IMR-90 (cell line): ENCODE data around the gene KIF4B. TPM values are rescaled to one million over a fixed set of nuclear protein-coding genes. Genes with fewer than 3 reads are reported as not detected.

Source experiments
- ATAC-seq: fragments of 200-7000 bp; cut with Tn5 transposase; 2 replicates; pipeline ENCODE4 v1.9.1; 2020; ENCODE audit warnings: low read depth, mild to moderate bottlenecking, moderate library complexity
- BruUV-seq: library from RNA; stranded (reverse); fragments of 400-500 nt; replicated peaks from 2 replicates; lab custom pipeline; 2021; lab: Mats Ljungman, UMichigan
- CTCF ChIA-PET: fragments of 300-600 bp; formaldehyde crosslinking; extraction: SDS; loops from one replicate; lab custom pipeline; 2021; ENCODE audit warnings: antibody characterized with exemption; lab: Yijun Ruan, JAX
- POLR2A ChIA-PET: fragments of 300-600 bp; sonication (Branson Sonifier 250); formaldehyde crosslinking; loops from one replicate; lab custom pipeline; 2022; ENCODE audit warnings: antibody characterized with exemption; ENCODE audit not compliant: unreplicated experiment; lab: Charles Lee
- DNase-seq: peaks from one replicate; pipeline ENCODE4 v3.0.0; 2013
- H2AFZ ChIP-seq: replicated peaks from 2 replicates; pipeline ENCODE3; 2013; ENCODE audit warnings: low read length, mild to moderate bottlenecking; ENCODE audit not compliant: poor library complexity
- H2AK5ac ChIP-seq: 2 replicates; pipeline ENCODE4 v1.6.1; 2013; ENCODE audit warnings: low read depth, low read length, inconsistent platforms
- H2AK9ac ChIP-seq: replicated peaks from 2 replicates; pipeline ENCODE3; 2013; ENCODE audit warnings: mild to moderate bottlenecking, low read depth, low read length, moderate library complexity; ENCODE audit not compliant: poor library complexity
- H2BK120ac ChIP-seq: 2 replicates; pipeline ENCODE4 v1.6.1; 2013; ENCODE audit warnings: low read depth, low read length, inconsistent platforms
- H2BK15ac ChIP-seq: 3 replicates; pipeline ENCODE4 v1.6.1; 2013; ENCODE audit warnings: low read depth, low read length, inconsistent platforms
- H2BK20ac ChIP-seq: 2 replicates; pipeline ENCODE4 v1.6.1; 2013; ENCODE audit warnings: low read depth, mild to moderate bottlenecking, inconsistent platforms, low read length, moderate library complexity
- H2BK5ac ChIP-seq: 2 replicates; pipeline ENCODE4 v1.6.1; 2013; ENCODE audit warnings: mild to moderate bottlenecking, low read depth, low read length, inconsistent platforms; ENCODE audit not compliant: poor library complexity, severe bottlenecking
- H3K14ac ChIP-seq: replicated peaks from 2 replicates; pipeline ENCODE4 v1.6.1; 2013; ENCODE audit warnings: low read depth, low read length, inconsistent platforms
- H3K18ac ChIP-seq: 2 replicates; pipeline ENCODE4 v1.6.1; 2013; ENCODE audit warnings: low read depth, low read length, control low read depth
- H3K23ac ChIP-seq: 2 replicates; pipeline ENCODE4 v1.6.1; 2013; ENCODE audit warnings: low read depth, low read length, inconsistent platforms
- H3K27ac ChIP-seq: 2 replicates; pipeline ENCODE4 v1.5.1; 2013; ENCODE audit warnings: mild to moderate bottlenecking, control low read depth, low read length; ENCODE audit not compliant: insufficient read depth
- H3K27me3 ChIP-seq: 2 replicates; pipeline ENCODE4 v1.6.1; 2013; ENCODE audit warnings: low read length; ENCODE audit not compliant: control insufficient read depth, insufficient read depth
- H3K36me3 ChIP-seq: 2 replicates; pipeline ENCODE4 v1.6.1; 2013; ENCODE audit warnings: low read length, mixed read lengths; ENCODE audit not compliant: control insufficient read depth, insufficient read depth
- H3K4ac ChIP-seq: 2 replicates; pipeline ENCODE4 v1.6.1; 2013; ENCODE audit warnings: low read depth, low read length, inconsistent platforms
- H3K4me1 ChIP-seq: 2 replicates; pipeline ENCODE4 v1.6.1; 2013; ENCODE audit warnings: low read length, mixed read lengths; ENCODE audit not compliant: control insufficient read depth, insufficient read depth
- H3K4me2 ChIP-seq: 2 replicates; pipeline ENCODE4 v1.6.1; 2013; ENCODE audit warnings: low read depth, mild to moderate bottlenecking, control low read depth, low read length, moderate library complexity
- H3K4me3 ChIP-seq: 2 replicates; pipeline ENCODE4 v1.5.1; 2013; ENCODE audit warnings: low read depth, mild to moderate bottlenecking, control low read depth, low read length, moderate library complexity; ENCODE audit not compliant: insufficient read depth
- H3K56ac ChIP-seq: 2 replicates; pipeline ENCODE4 v1.6.1; 2013; ENCODE audit warnings: low read length, inconsistent platforms; ENCODE audit not compliant: insufficient read depth; ENCODE audit errors: extremely low read depth
- H3K79me1 ChIP-seq, 2 experiments: 2 replicates each; pipeline ENCODE4 v1.6.1; 2013; ENCODE audit warnings: low read length in 2 of 2, inconsistent platforms in 1 of 2, low read depth in 1 of 2
- H3K9ac ChIP-seq: 2 replicates; pipeline ENCODE4 v1.6.1; 2013; ENCODE audit warnings: low read depth, low read length, control low read depth
- H3K9me1 ChIP-seq: 2 replicates; pipeline ENCODE4 v1.6.1; 2013; ENCODE audit warnings: low read length, inconsistent platforms; ENCODE audit not compliant: insufficient read depth
- H3K9me3 ChIP-seq: 2 replicates; pipeline ENCODE4 v1.6.1; 2013; ENCODE audit warnings: low read length; ENCODE audit not compliant: control insufficient read depth, insufficient read depth
- H4K20me1 ChIP-seq: 2 replicates; pipeline ENCODE4 v1.6.1; 2013; ENCODE audit warnings: low read length, inconsistent platforms; ENCODE audit not compliant: insufficient read depth
- H4K5ac ChIP-seq: 2 replicates; pipeline ENCODE4 v1.6.1; 2013; ENCODE audit warnings: mild to moderate bottlenecking, low read depth, low read length, control low read depth
- H4K8ac ChIP-seq, 2 experiments: 2 replicates each; pipeline ENCODE4 v1.6.1; 2013; ENCODE audit warnings: low read depth in 2 of 2, low read length in 2 of 2, control low read depth in 1 of 2, inconsistent platforms in 1 of 2
- H4K91ac ChIP-seq: 2 replicates; pipeline ENCODE4 v1.6.1; 2013; ENCODE audit warnings: low read depth, low read length, inconsistent platforms; ENCODE audit not compliant: insufficient read depth
- BHLHE40 ChIP-seq: fragments of 150-350 bp; IDR thresholded peaks from 2 replicates; pipeline ENCODE4 v1.6.1; 2016; ENCODE audit warnings: mild to moderate bottlenecking, low read depth, low read length
- CEBPB ChIP-seq: IDR thresholded peaks from 2 replicates; pipeline ENCODE4 v1.6.1; 2012; ENCODE audit warnings: low read depth, low read length, improper control_type of control experiment
- CHD1 ChIP-seq: IDR thresholded peaks from 2 replicates; pipeline ENCODE4 v1.6.1; 2012; ENCODE audit warnings: low read depth, low read length, improper control_type of control experiment
- FOS ChIP-seq: fragments of 150-350 bp; IDR thresholded peaks from 2 replicates; pipeline ENCODE4 v1.6.1; 2016; ENCODE audit warnings: low read depth, low read length
- MAFK ChIP-seq: IDR thresholded peaks from 2 replicates; pipeline ENCODE4 v1.6.1; 2012; ENCODE audit warnings: low read depth, low read length, improper control_type of control experiment
- MXI1 ChIP-seq: IDR thresholded peaks from 2 replicates; pipeline ENCODE4 v1.6.1; 2012; ENCODE audit warnings: low read depth, mild to moderate bottlenecking, low read length, moderate library complexity, borderline replicate concordance
- NFE2L2 ChIP-seq: fragments of 150-350 bp; IDR thresholded peaks from 2 replicates; pipeline ENCODE4 v1.6.1; 2016; ENCODE audit warnings: low read depth, mild to moderate bottlenecking, low read length
- POLR2A ChIP-seq: IDR thresholded peaks from 2 replicates; pipeline ENCODE4 v1.6.1; 2012; ENCODE audit warnings: mild to moderate bottlenecking, low read depth, low read length
- RCOR1 ChIP-seq: IDR thresholded peaks from 2 replicates; pipeline ENCODE4 v1.6.1; 2012; ENCODE audit warnings: mild to moderate bottlenecking, low read length, improper control_type of control experiment; ENCODE audit not compliant: insufficient replicate concordance
- RFX5 ChIP-seq: IDR thresholded peaks from 2 replicates; pipeline ENCODE4 v1.8.0; 2012; ENCODE audit warnings: low read depth, mild to moderate bottlenecking, low read length, moderate library complexity
- SMC3 ChIP-seq: fragments of 150-350 bp; IDR thresholded peaks from 2 replicates; pipeline ENCODE4 v1.6.1; 2016; ENCODE audit warnings: low read depth, mild to moderate bottlenecking, antibody characterized with exemption, low read length, moderate library complexity
- WGBS, 2 experiments: methylation state at CpG; one replicate each; pipeline versions ENCODE4 v1.1.5 to v1.1.7; 2013; ENCODE audit warnings: missing lambda C conversion rate in 2 of 2; ENCODE audit not compliant: insufficient read length in 1 of 2; ENCODE audit errors: extremely low coverage in 2 of 2; 5-methylcytosine and 5-hydroxymethylcytosine counted together
- dilution Hi-C: fragments of 300-500 bp; cut with HindIII; formaldehyde crosslinking; loops from one replicate; pipeline ENCODE4 v1.14.3; 2018; ENCODE audit warnings: low sequenced_read_pairs; ENCODE audit not compliant: unreplicated experiment
- in situ Hi-C: fragments of 300-500 bp; cut with MboI; formaldehyde crosslinking; loops from 3 replicates; pipeline ENCODE4 v1.14.3; 2019; ENCODE audit warnings: low sequenced_read_pairs, inconsistent platforms, mixed read lengths
- intact Hi-C: fragments of 100-400 bp; cut with micrococcal nuclease; formaldehyde crosslinking; loops from 2 replicates; pipeline ENCODE4 v1.10.0; 2022
- polyA plus RNA-seq, 3 experiments: library from polyadenylated mRNA; depleted of rRNA; stranded (reverse); fragments of >200 nt; gene quantifications; 2 replicates each; pipeline ENCODE4 v1.2.3, GENCODE V29; 2012; ENCODE audit warnings: low replicate concordance in 1 of 3
- total RNA-seq: library from RNA; depleted of rRNA; stranded (reverse); fragments of >200 nt; gene quantifications from 2 replicates; pipeline ENCODE4 v1.2.3, GENCODE V29; 2012
- TF ChIP-seq, protein P1 (sequence below): fragments of 150-350 bp; IDR thresholded peaks from 2 replicates; pipeline ENCODE4 v1.6.1; 2017; ENCODE audit warnings: mild to moderate bottlenecking, antibody characterized with exemption, low read length, low read depth
- TF ChIP-seq, protein P2 (sequence below): conservative IDR thresholded peaks from 2 replicates; pipeline ENCODE4 v1.5.1; 2012; ENCODE audit warnings: mild to moderate bottlenecking, low read depth, low read length, improper control_type of control experiment

KIF4B gene
- total and polyA plus RNA-seq, 2 of the 4 experiments (the other 2 are of a cell fraction), result under 0.01 to 0.03 TPM

DNA sequence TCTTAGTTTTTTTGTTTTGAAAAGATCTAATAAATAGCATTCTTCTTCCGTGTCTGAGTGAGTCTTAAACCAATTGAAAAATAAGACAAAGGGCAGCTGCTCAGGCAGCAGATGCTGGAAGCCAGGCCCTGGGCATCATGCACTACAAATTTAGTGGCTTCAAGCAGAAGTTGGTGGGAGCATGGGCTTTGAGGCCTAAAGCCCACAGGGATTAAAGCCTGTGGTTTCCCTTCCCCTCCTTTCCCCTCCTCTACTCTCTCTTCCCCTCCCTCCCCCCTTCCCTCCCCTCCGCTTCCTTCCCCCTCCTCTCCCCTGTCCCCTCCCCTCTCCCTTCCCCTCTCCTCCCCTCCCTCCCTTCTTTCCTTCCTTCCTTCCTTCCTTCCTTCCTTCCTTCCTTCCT lies 20.1 kb upstream of the KIF4B start:
- H4K8ac ChIP-seq, result no peak overlapping the region
- no peak overlapping the region for H2AK5ac ChIP-seq
- H3K23ac ChIP-seq, result no peak overlapping the region
- intact Hi-C loops (no loop called here), in situ Hi-C loops (no loop called here), dilution Hi-C loops (no loop called here)
- H3K4me3 ChIP-seq, result no peak overlapping the region
- no peak overlapping the region for H3K9ac ChIP-seq
- no peaks in the 10 kb centered on the region for H3K36me3 ChIP-seq
- no peaks in the 10 kb centered on the region for H3K27me3 ChIP-seq
- no peak overlapping the region for H4K5ac ChIP-seq
- no peak overlapping the region for H2BK120ac ChIP-seq
- no peak for ATAC-seq
- no peaks in the 10 kb centered on the region for H3K9me1 ChIP-seq
- no peak for TF ChIP-seq FOS
- no peak for TF ChIP-seq MXI1
- TF ChIP-seq CHD1, result no peak
- TF ChIP-seq MAFK, result no peak
- TF ChIP-seq, protein P1, sequence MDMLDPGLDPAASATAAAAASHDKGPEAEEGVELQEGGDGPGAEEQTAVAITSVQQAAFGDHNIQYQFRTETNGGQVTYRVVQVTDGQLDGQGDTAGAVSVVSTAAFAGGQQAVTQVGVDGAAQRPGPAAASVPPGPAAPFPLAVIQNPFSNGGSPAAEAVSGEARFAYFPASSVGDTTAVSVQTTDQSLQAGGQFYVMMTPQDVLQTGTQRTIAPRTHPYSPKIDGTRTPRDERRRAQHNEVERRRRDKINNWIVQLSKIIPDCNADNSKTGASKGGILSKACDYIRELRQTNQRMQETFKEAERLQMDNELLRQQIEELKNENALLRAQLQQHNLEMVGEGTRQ, result no peak
- no peak for TF ChIP-seq CEBPB
- no peak for TF ChIP-seq NFE2L2
- no peak for TF ChIP-seq RFX5
- TF ChIP-seq RCOR1, result no peak
- no peak for TF ChIP-seq SMC3
- TF ChIP-seq, protein P2, sequence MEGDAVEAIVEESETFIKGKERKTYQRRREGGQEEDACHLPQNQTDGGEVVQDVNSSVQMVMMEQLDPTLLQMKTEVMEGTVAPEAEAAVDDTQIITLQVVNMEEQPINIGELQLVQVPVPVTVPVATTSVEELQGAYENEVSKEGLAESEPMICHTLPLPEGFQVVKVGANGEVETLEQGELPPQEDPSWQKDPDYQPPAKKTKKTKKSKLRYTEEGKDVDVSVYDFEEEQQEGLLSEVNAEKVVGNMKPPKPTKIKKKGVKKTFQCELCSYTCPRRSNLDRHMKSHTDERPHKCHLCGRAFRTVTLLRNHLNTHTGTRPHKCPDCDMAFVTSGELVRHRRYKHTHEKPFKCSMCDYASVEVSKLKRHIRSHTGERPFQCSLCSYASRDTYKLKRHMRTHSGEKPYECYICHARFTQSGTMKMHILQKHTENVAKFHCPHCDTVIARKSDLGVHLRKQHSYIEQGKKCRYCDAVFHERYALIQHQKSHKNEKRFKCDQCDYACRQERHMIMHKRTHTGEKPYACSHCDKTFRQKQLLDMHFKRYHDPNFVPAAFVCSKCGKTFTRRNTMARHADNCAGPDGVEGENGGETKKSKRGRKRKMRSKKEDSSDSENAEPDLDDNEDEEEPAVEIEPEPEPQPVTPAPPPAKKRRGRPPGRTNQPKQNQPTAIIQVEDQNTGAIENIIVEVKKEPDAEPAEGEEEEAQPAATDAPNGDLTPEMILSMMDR, result no peak
- no peak for TF ChIP-seq POLR2A
- TF ChIP-seq BHLHE40, result no peak
- no peak for DNase-seq
- no peak overlapping the region for H2AK9ac ChIP-seq
- no peaks in the 10 kb centered on the region for H3K79me1 ChIP-seq
- no peaks in the 10 kb centered on the region for H4K20me1 ChIP-seq
- no CpG with 5 or more reads among the region's 2 CpGs for WGBS, 2 experiments
- ChIA-PET POLR2A (no interaction called here), CTCF (no interaction called here)
- H4K91ac ChIP-seq, result no peak overlapping the region
- BruUV-seq, result no TSS peak
- H3K9me3 ChIP-seq, result no peaks in the 10 kb centered on the region
- no peak overlapping the region for H3K4me2 ChIP-seq
- H3K14ac ChIP-seq, result no peak overlapping the region
- no peak overlapping the region for H2BK5ac ChIP-seq
- H2BK15ac ChIP-seq, result no peak overlapping the region
- H3K4me1 ChIP-seq, result no peaks in the 10 kb centered on the region
- H3K18ac ChIP-seq, result no peak overlapping the region
- H2BK20ac ChIP-seq, result no peak overlapping the region
- no peak overlapping the region for H2AFZ ChIP-seq
- no peak overlapping the region for H3K4ac ChIP-seq
- H3K27ac ChIP-seq, result no peak overlapping the region
- no peak overlapping the region for H3K56ac ChIP-seq
